ENCODE results near the gene THAP9. TPM values are rescaled to one million over a fixed set of nuclear protein-coding genes. Genes with fewer than 3 reads are reported as not detected.

The THAP9 gene
- total RNA-seq, 1 experiment from 2014 or later: 7.9 TPM

- H3K9me3 Mint-ChIP-seq (ENCODE audit: unreplicated experiment): no peaks in the 10 kb centered on the region
- ChIA-PET POLR2A (no interaction called here), CTCF (no interaction called here)
- Histone ChIP-seq H3K27me3 (replicated peaks; ENCODE audit: control insufficient read depth, insufficient read depth, low read length) (no peaks in the 10 kb centered on the region), H3K4me1 (no peaks in the 10 kb centered on the region), H3K4me3 (ENCODE audit: low read depth, low read length) (no peak overlapping the region), H3K36me3 (ENCODE audit: control insufficient read depth, insufficient read depth, low read length) (no peaks in the 10 kb centered on the region; the same call in 1 of the 2 replicates), H3K9me3 (no peaks in the 10 kb centered on the region)
- H3K4me1 Mint-ChIP-seq (ENCODE audit: low read depth, unreplicated experiment): no peaks in the 10 kb centered on the region
- intact Hi-C loops (cut with micrococcal nuclease; ENCODE audit: unreplicated experiment): no loop called here
- H3K36me3 Mint-ChIP-seq (ENCODE audit: insufficient read depth, unreplicated experiment): peaks cover 20% of the 10 kb centered on the region
- H3K27me3 Mint-ChIP-seq (ENCODE audit: insufficient read depth, unreplicated experiment): no peaks in the 10 kb centered on the region
- H3K4me3 Mint-ChIP-seq (ENCODE audit: unreplicated experiment): no peak overlapping the region
- H3K27ac Mint-ChIP-seq (ENCODE audit: unreplicated experiment): no peak overlapping the region
- DNase-seq: no peak
- TF ChIP-seq, protein P1, sequence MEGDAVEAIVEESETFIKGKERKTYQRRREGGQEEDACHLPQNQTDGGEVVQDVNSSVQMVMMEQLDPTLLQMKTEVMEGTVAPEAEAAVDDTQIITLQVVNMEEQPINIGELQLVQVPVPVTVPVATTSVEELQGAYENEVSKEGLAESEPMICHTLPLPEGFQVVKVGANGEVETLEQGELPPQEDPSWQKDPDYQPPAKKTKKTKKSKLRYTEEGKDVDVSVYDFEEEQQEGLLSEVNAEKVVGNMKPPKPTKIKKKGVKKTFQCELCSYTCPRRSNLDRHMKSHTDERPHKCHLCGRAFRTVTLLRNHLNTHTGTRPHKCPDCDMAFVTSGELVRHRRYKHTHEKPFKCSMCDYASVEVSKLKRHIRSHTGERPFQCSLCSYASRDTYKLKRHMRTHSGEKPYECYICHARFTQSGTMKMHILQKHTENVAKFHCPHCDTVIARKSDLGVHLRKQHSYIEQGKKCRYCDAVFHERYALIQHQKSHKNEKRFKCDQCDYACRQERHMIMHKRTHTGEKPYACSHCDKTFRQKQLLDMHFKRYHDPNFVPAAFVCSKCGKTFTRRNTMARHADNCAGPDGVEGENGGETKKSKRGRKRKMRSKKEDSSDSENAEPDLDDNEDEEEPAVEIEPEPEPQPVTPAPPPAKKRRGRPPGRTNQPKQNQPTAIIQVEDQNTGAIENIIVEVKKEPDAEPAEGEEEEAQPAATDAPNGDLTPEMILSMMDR (IDR thresholded peaks at IDR 0.05; ENCODE audit: insufficient read depth in 1 of 2, low read depth in 1 of 2, low read length in 1 of 2, severe bottlenecking in 1 of 2, unreplicated experiment in 1 of 2): no peak
- no TSS peak for BruUV-seq (replicated peaks)
Observed at GRCh38 chr4:82957045-82957444, 56.5 kb downstream of the THAP9 start.

- TF ChIP-seq, protein P1 (IDR thresholded peaks at IDR 0.05; ENCODE audit: insufficient read depth in 1 of 2, low read depth in 1 of 2, low read length in 1 of 2, severe bottlenecking in 1 of 2, unreplicated experiment in 1 of 2): no peak
- H3K27ac Mint-ChIP-seq (ENCODE audit: unreplicated experiment): no peak overlapping the region
- H3K9me3 ChIP-seq: no peaks in the 10 kb centered on the region
- no TSS peak for BruUV-seq (replicated peaks)
- no peaks in the 10 kb centered on the region for H3K27me3 Mint-ChIP-seq (ENCODE audit: insufficient read depth, unreplicated experiment)
- H3K36me3 Mint-ChIP-seq (ENCODE audit: insufficient read depth, unreplicated experiment): peaks cover 48% of the 10 kb centered on the region
- ChIA-PET CTCF (no interaction called here), POLR2A (no interaction called here)
- H3K4me1 ChIP-seq: no peaks in the 10 kb centered on the region
- no peak overlapping the region for H3K4me3 ChIP-seq (ENCODE audit: low read depth, low read length)
- no peak overlapping the region for H3K4me3 Mint-ChIP-seq (ENCODE audit: unreplicated experiment)
- no peaks in the 10 kb centered on the region for H3K36me3 ChIP-seq (ENCODE audit: control insufficient read depth, insufficient read depth, low read length)
- H3K4me1 Mint-ChIP-seq (ENCODE audit: low read depth, unreplicated experiment): no peaks in the 10 kb centered on the region
- no peak for DNase-seq
- no peaks in the 10 kb centered on the region for H3K9me3 Mint-ChIP-seq (ENCODE audit: unreplicated experiment)
- intact Hi-C loops (cut with micrococcal nuclease; ENCODE audit: unreplicated experiment): no loop called here
- H3K27me3 ChIP-seq (replicated peaks; ENCODE audit: control insufficient read depth, insufficient read depth, low read length): no peaks in the 10 kb centered on the region
Observed at GRCh38 chr4:82965763-82966162, 65.2 kb downstream of the THAP9 start.

DNA sequence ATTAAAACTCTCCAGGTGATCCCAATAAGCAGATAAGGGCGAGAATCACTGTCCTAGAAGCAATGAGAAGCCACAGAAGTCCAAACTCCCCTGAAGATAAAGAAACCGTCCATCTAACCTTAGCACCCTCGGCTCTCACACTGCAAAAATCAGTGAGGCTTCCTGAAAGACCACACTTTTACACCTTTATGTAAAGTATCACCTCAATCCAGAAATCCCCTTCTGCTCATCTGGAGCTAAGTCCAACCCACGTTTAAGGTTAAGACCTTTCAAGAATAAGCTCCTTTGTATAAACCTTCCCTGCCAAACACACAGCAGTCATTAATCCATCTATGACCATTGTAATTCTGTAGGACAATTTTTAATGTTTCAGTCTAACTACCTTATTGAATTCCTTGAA lies 68.4 kb downstream of the THAP9 start:
- TF ChIP-seq, protein P1 (IDR thresholded peaks at IDR 0.05; ENCODE audit: insufficient read depth in 1 of 2, low read depth in 1 of 2, low read length in 1 of 2, severe bottlenecking in 1 of 2, unreplicated experiment in 1 of 2): no peak
- ChIA-PET POLR2A (no interaction called here), CTCF (no interaction called here)
- no peaks in the 10 kb centered on the region for H3K4me1 Mint-ChIP-seq (ENCODE audit: low read depth, unreplicated experiment)
- DNase-seq: no peak
- Histone ChIP-seq H3K27me3 (replicated peaks; ENCODE audit: control insufficient read depth, insufficient read depth, low read length) (no peaks in the 10 kb centered on the region), H3K36me3 (ENCODE audit: control insufficient read depth, insufficient read depth, low read length) (no peaks in the 10 kb centered on the region), H3K4me1 (no peaks in the 10 kb centered on the region), H3K4me3 (ENCODE audit: low read depth, low read length) (no peak overlapping the region), H3K9me3 (no peaks in the 10 kb centered on the region)
- no peaks in the 10 kb centered on the region for H3K9me3 Mint-ChIP-seq (ENCODE audit: unreplicated experiment)
- H3K36me3 Mint-ChIP-seq (ENCODE audit: insufficient read depth, unreplicated experiment): peaks cover 37% of the 10 kb centered on the region
- intact Hi-C loops (cut with micrococcal nuclease; ENCODE audit: unreplicated experiment): no loop called here
- H3K27me3 Mint-ChIP-seq (ENCODE audit: insufficient read depth, unreplicated experiment): no peaks in the 10 kb centered on the region
- no TSS peak for BruUV-seq (replicated peaks)
- H3K4me3 Mint-ChIP-seq (ENCODE audit: unreplicated experiment): no peak overlapping the region
- no peak overlapping the region for H3K27ac Mint-ChIP-seq (ENCODE audit: unreplicated experiment)
